ENCODE results near the gene SH3BP5L.

SH3BP5L gene

GRCh38 chr1:248778906-248779305 is 46.8 kb downstream of the SH3BP5L start:
- no peak for DNase-seq

DNA sequence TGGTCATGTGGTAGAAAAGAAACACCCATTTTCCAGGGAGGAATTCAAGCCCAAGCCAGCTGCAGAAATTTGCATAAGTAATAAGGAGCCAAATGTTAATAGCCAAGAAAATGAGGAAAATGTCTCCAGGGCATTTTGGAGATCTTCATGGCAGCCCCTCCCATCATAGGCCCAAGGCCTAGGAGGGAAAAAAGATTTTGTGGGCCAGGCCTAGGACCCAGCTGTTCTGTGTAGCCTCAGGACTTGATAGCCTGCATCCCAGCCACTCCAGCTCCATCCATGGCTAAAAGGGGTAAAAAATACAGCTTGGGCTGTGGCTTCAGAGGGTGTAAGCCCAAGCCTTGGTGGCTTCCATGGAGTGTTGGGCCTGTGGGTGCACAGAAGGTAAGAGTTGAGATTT is 48.7 kb downstream of the SH3BP5L start:
- no peak for DNase-seq

DNA sequence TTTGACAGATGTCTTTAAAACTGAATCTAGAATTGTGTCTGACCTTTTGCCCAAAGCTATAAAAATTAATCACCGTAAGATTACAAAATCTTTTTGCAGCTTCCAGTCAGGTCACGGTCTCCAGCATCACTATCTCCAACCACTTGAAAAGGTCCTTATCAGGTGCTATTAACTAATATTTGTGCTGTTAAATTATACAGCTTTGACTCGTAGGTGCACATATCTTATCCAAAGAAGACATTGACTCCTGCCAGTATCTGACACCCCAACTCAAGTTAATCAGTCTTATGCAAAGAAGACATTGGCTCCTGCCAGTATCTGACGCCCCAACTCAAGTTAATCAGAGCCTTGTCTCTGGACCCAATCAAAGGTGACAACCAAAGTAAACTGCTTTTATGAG is 50.3 kb downstream of the SH3BP5L start:
- DNase-seq: no peak
